HS-27A (cell line): ENCODE data around the gene GALC.
A peak's percentile ranks its signal among the peaks of the same experiment; 100 is the strongest.

ENCODE experiments used
- DNase-seq: peaks from one replicate; pipeline ENCODE4 v3.0.0-alpha.2; 2012; ENCODE audit warnings: low read depth, missing footprints

The GALC gene

DNA sequence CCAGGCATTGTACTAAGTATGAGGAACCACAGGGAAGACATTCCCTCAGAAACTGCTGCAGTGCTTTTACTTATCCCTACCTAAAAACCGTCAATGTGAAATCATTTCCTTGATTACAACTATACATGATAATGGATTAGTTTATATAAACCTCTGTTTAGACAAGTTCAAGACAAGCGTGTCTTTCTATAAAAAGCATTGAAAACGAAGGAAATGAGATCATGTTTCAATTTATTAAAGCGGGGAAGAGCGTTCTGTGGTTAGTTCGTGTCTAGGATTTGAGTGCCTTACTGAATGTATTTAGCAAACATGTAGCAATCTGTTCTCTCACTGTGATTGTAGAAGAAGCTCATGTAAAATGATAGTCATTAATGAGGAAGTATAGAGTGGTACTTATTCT is 37.5 kb downstream of the GALC start:
- no peak for DNase-seq

GRCh38 chr14:87952307-87953094 is 40.5 kb downstream of the GALC start:
- no peak for DNase-seq

GRCh38 chr14:87944987-87945604 is 47.9 kb downstream of the GALC start:
- DNase-seq: peak; percentile 14

DNA sequence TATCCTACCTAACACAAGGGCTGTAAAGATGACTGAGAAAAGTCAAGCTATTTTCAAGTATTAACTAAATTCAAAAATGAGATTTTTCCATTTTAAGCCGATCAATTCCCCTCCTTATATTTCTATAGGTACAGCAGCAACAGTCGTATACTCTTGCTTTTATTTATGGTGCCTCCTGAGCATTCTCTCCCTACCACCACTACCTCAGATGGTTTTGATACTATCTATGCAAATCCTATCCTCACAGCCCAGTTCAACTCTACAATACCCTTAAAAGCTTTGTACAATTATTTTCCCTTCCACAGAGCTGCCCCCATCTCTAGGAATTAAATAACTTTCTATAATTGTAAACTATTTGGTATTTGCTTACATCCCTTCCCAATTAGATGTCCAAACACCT is 52.1 kb downstream of the GALC start:
- DNase-seq: no peak

DNA sequence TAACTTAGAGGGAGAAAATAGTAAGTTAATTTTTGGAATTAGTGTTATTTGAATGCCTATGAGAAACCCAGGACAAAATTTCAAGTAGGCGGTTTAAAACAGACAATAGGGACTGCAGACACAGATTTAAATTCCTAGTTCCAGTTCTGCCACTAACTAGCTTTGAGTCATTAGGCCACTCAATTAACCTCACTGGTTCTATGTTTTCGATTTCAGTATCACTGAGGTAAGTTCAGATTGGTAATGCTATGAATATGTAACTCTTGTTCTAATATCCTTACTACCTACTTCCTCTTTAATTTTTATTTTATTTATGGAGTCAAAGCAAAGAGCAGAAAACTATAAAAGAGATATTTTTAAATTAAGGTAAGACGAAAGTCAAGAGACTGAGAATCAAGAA is 52.6 kb downstream of the GALC start:
- no peak for DNase-seq

DNA sequence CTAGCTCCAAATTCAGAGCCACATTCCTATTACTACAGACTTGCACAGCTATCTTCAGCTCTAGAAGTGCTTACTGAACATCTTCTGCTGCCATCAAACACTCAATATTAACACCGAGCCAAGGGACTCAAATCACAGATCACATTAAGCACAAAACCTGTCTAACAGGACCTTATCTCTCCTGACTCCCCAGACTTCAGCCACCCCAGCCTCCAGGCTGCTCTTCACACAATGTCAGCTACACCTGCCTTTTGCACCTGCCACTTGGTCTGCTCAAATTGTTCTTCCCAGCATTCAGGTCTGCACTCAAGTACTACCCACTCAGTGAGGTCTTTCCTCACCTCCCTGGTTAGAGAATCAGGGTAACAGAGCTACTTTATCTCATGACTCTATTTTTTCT is 57.1 kb downstream of the GALC start:
- DNase-seq: no peak

DNA sequence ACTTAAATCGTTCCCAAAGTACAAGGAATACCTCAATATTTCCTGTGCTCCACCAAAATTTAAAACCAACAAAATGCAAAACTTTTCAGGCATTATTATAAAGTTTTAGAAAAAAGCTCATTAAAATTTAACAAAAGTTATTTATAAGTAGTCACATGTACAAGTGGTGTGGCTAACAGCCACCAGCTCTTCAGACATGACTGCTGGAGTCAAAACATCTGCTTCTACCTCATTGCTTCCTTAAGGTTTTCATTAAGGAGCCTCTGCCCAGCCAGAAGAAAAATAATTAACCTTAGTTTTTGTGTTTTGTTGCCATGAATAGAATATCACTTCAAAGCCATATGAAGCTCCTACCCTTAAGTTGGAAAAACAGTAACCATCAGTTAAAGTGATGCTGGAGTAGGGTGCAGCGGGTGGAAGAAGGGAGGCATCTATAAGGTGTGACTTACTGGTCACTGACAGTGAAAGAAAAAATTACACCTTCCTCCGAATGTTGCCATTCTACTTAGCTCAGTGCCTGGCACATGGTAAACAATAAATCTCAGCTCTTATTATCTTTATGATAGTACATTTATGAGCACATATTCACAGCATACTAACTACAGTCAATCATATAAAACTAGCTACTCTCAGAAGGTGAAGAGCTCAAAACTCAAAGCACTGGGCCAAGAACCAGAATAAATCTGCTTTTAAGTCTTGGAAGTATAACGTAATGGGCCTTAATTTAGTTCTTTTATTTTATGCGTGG is 57.7 kb downstream of the GALC start:
- no peak for DNase-seq

GRCh38 chr14:87934185-87934584 is 58.8 kb downstream of the GALC start:
- DNase-seq: no peak

- no peak for DNase-seq
Observed at GRCh38 chr14:87916886-87917275, 76.1 kb downstream of the GALC start.

DNA sequence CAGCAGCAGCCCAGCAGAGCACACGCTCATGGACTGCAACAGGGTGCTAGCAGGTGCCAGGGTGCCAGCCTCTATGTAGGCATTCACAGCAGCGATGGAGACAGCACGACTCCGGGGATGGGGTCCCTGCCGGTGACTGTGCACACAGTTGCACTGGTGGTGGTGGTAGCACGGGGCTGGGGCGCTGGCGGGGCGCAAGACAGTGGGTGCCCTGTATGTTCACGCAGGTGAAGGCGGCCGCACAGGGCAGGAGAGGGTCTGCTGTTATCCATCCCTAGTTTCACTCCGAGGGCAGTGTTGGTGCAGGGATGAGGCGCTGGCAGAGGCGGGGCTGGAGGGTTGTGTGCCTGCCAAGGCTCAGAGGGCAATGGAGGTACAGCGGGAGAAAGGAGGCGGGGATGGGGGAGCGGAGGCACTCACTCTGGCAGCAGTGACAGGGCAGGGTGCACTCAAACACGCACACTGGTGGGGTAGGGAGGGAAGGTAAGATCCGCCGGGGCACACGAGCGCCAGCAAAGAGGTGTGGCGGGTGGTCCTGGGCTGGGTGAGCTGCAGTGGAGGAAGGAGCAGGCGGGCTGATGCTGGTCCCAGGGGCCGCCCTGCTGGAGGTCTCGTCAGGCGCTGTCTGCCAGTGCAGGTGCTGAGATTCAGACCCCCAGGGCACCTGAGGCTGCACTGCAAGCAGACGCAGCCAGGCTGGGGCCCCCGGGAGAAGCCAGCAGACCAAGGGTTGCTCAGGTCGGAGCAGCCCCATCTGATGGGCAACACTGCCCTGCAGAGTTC is 76.7 kb downstream of the GALC start:
- no peak for DNase-seq

GRCh38 chr14:87908550-87908949 is 84.4 kb downstream of the GALC start:
- DNase-seq: no peak

DNA sequence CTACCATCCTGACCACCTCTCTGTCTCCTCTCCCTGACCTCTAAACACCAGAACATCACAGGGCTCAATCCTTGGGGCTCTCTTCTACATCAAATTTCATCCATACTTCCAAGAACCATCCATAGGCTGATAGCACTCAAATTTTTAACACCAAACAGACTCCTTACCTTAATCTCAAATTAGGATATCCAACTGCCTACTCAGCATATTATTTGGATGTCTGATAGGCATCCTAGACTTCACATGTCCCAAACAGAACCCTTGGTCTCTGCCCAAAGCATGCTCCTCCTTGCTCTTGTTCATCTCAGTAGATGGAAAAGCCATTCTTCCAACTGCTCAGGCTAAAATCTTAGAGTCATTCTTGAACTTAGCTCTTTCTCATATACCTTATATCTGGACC is 91.3 kb downstream of the GALC start:
- no peak for DNase-seq

DNA sequence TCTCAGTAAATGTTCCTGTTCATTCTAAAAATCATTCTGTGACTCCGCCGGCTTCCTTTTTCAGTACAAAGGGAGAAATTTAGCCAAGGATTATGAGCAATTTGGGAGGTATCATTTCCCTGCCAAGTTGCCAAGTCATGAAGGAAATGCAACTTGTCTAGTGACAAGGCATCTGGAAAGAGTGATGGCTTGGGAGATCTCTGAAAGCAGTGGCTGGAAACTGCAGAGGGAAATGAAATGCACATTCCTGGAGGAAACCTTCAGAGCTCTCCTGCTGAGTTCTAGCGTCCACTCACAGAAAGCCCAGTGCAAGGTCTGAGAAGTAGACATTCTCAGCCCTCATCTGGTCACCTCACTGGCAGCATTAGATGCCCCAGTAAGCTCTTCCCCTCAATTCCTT is 91.7 kb downstream of the GALC start:
- DNase-seq: no peak

DNA sequence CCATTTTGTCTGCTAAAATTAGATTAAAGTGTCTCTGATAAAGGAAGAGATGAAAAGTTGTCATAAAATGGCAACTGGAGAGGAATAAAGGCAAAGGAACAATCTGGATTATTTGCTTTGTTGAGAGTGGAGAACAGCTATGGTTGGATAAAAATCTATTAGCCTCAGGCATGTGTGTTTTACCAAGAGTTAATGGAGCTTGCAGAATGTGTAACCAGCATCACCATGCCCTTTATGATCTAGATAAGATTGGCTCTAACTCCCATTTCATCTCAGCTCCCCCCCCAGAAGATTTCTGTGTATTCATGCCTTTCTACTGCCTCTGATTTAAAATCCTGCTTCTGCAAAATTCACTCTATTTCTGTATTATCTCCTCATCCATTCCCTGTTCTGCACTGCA is 93.8 kb downstream of the GALC start:
- no peak for DNase-seq

DNA sequence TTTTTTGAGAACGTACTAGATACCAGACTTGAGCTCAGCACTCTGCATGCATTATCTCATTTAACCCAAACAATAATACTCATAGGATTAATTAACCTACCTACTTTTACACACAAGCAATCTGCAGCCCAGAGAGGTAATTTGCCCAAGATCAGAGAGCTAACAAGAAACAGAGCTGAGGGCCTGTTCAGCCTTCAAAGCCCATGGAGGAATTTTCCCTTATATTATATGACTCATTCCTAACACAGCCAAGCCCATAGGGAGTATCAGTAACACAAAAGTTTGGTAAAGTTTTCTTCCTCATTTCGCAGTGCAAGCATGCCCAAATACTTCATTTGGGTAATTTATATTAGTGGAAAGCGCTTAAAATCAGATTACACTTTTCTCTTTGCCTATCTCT is 94.7 kb downstream of the GALC start:
- no peak for DNase-seq

GRCh38 chr14:87896393-87897380 is 96.3 kb downstream of the GALC start:
- peak; percentile 24 for DNase-seq

- no peak for DNase-seq
Observed at GRCh38 chr14:87894920-87895319, 98.1 kb downstream of the GALC start.

DNA sequence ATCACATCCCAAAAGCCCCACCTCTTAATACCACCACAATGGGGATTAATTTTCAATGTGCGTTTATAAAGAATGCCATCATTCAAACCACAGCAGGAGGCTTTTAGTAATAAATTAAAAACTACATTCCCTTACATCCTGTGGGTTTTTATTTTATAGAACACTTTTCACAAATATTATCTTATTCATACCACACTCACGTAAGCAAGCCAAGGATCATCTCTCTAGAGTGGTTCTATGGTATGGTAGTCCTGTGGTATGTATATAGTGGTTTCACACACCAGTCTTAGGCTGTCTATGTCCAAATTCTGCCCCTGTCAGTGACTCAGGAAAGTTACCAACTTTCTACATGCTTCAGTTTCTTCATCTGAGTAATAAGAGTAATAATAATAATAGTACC is 100.2 kb downstream of the GALC start:
- DNase-seq: no peak

DNA sequence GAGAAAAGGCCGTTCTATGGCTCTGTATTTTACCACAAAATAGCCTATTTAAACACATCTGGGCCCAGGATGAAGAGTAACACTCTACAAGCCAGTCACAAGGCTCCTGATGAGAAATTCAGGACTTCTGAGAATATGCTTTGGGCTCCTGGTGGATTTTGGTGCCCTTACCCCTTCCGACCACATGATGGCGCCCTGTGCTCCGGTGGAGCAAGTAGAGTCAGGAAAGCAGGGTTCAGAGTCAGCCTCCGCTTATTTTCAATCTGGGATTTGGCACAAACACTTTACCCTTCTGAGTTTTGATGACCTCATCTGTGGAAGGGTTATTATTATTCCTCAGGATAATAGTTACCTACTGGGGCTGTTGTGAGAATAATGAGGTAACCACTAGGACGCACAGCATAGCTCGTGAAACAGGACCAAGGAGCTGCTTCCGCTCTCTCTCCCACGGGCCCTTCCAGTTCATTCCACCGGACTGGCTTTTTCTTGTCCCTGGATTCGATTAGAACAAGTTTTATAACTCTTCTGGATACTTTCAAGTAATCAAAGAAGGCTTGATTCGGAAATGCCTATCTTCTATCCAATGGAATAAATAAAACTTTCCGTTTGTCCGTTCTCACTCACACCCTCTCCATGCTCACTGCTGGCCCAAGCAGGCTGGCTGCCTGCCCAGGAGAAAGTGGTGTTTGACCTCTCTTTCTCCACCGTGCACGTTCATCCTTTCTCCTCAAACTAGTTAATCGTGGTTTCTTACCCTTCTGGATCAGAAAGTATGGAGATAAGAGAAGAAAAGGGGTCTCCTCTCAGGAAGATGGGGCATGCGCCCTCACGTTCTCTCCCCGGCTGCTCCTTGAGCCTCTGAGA is 104.6 kb downstream of the GALC start:
- DNase-seq: peak; percentile 23

DNA sequence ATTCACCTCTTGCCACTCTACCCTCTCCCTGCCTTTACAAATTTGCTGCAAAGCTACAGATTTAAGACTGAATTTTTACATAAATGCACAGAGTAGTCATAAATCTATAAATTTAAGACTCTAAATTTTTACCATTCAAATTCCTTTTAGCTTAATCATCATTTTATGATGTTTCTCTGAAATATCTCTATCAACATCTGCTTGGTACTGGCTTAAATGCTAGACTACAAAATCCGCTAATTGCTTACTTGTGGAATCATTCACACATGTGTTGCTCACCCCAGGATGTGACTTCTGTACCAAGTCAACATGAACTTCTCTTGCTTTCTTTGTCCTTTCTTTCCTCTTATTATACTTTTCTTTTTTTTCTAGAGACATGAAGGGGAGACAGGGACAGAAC is 109.2 kb downstream of the GALC start:
- DNase-seq: no peak
